B cell (primary cell): Measurements from ENCODE around the gene TSC2.

Source experiments
- CTCF ChIP-seq: fragments of 200-600 bp; IDR thresholded peaks from one replicate; pipeline ENCODE4 v1.8.0; 2022; ENCODE audit warnings: antibody characterized with exemption, mild to moderate bottlenecking
- EZH2 ChIP-seq: IDR thresholded peaks from 2 replicates; pipeline ENCODE4 v1.6.1; 2012; ENCODE audit warnings: borderline replicate concordance, low read depth, mild to moderate bottlenecking, moderate library complexity, low read length; ENCODE audit not compliant: insufficient read depth, poor library complexity, severe bottlenecking

GRCh38 chr16:2074071-2074470 lies 26.3 kb downstream of the TSC2 start:
- TF ChIP-seq CTCF (no peak), EZH2 (no peak)
